ENCODE measurements around the gene UBTD1. TPM values are rescaled to one million over a fixed set of nuclear protein-coding genes. Genes with fewer than 3 reads are reported as not detected.

UBTD1 gene
- total and polyA plus RNA-seq, 3 donors from 2014 or later, result 74.1 to 143 (median 111) TPM

- intact Hi-C loops (cut with DNase I; ENCODE audit: low total_unique reads), result loop anchor here (10.0 kb wide), 1 partner anchor 82 kb away; no protein-coding TSS in a partner anchor
- Histone ChIP-seq H3K4me1 (peaks cover 53% of the 10 kb centered on the region), H3K27ac (no peak overlapping the region), H3K36me3 (ENCODE audit: low read depth, missing control alignments) (no peaks in the 10 kb centered on the region), H3K4me3 (no peak overlapping the region), H3K9me3 (no peaks in the 10 kb centered on the region), H3K27me3 (no peaks in the 10 kb centered on the region)
- DNase-seq, result no peak
- WGBS, 2 donors, result 73 to 84% methylated on average over 18 of the region's 18 CpGs
- TF ChIP-seq POLR2A (IDR thresholded peaks at IDR 0.05), result no peak
- TF ChIP-seq, protein P1, sequence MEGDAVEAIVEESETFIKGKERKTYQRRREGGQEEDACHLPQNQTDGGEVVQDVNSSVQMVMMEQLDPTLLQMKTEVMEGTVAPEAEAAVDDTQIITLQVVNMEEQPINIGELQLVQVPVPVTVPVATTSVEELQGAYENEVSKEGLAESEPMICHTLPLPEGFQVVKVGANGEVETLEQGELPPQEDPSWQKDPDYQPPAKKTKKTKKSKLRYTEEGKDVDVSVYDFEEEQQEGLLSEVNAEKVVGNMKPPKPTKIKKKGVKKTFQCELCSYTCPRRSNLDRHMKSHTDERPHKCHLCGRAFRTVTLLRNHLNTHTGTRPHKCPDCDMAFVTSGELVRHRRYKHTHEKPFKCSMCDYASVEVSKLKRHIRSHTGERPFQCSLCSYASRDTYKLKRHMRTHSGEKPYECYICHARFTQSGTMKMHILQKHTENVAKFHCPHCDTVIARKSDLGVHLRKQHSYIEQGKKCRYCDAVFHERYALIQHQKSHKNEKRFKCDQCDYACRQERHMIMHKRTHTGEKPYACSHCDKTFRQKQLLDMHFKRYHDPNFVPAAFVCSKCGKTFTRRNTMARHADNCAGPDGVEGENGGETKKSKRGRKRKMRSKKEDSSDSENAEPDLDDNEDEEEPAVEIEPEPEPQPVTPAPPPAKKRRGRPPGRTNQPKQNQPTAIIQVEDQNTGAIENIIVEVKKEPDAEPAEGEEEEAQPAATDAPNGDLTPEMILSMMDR (IDR thresholded peaks at IDR 0.05), result no peak
Observed at GRCh38 chr10:97546456-97547270, 47.9 kb downstream of the UBTD1 start.

DNA sequence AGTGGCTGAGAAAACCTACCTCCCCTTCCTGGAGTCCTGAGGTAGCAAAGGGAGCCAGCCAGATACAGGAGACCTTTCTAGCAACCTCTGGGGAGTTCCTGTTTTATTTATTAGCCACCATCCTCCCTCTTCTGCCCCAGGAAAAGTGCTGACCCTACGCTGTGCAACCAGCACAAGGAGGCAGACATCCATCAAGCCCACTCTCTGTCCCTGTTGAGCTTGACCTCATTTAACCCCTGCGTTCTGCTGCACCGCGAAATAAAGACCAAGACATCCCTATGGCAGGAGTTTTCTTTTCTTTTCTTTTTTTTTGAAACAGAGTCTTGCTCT, 48.5 kb downstream of the UBTD1 start:
- peaks cover 48% of the 10 kb centered on the region for H3K4me1 ChIP-seq
- TF ChIP-seq, protein P1 (IDR thresholded peaks at IDR 0.05), result no peak
- no peak for TF ChIP-seq POLR2A (IDR thresholded peaks at IDR 0.05)
- no peak overlapping the region for H3K4me3 ChIP-seq
- no peaks in the 10 kb centered on the region for H3K27me3 ChIP-seq
- intact Hi-C loops (cut with DNase I; ENCODE audit: low total_unique reads), result loop anchor here (10.0 kb wide), 1 partner anchor 82 kb away; no protein-coding TSS in a partner anchor
- no peaks in the 10 kb centered on the region for H3K9me3 ChIP-seq
- 40 to 79% methylated on average over 4 of the region's 4 CpGs for WGBS, 2 donors
- no peak for DNase-seq
- H3K36me3 ChIP-seq (ENCODE audit: low read depth, missing control alignments), result no peaks in the 10 kb centered on the region
- H3K27ac ChIP-seq, result no peak overlapping the region

DNA sequence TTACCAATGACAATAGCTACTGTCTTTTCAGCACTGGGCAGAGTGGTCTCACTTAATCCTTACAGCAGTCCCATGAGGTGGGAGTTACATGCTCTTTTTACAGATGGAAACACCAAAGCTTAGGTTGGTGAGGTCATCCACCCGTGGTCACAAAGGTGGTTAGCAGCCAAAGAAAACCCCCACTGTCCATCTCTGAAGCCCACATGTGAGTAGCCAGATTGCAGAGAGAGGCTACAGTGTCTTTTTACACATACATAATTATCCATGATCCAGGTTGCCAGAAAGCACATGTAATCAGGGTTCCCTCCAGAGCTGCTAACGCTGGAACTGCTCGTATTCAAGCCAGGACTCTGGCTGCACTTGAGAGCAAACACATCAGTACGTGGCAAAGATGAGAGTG, 49.2 kb downstream of the UBTD1 start:
- no peak for DNase-seq
- no peak for TF ChIP-seq POLR2A (IDR thresholded peaks at IDR 0.05)
- TF ChIP-seq, protein P1 (IDR thresholded peaks at IDR 0.05), result no peak
- H3K27me3 ChIP-seq, result no peaks in the 10 kb centered on the region
- 45 to 53% methylated on average over 4 of the region's 4 CpGs for WGBS, 2 donors
- peaks cover 41% of the 10 kb centered on the region for H3K4me1 ChIP-seq
- no peaks in the 10 kb centered on the region for H3K9me3 ChIP-seq
- intact Hi-C loops (cut with DNase I; ENCODE audit: low total_unique reads), result loop anchor here (10.0 kb wide), 1 partner anchor 83 kb away; no protein-coding TSS in a partner anchor
- no peaks in the 10 kb centered on the region for H3K36me3 ChIP-seq (ENCODE audit: low read depth, missing control alignments)
- no peak overlapping the region for H3K27ac ChIP-seq
- H3K4me3 ChIP-seq, result no peak overlapping the region

DNA sequence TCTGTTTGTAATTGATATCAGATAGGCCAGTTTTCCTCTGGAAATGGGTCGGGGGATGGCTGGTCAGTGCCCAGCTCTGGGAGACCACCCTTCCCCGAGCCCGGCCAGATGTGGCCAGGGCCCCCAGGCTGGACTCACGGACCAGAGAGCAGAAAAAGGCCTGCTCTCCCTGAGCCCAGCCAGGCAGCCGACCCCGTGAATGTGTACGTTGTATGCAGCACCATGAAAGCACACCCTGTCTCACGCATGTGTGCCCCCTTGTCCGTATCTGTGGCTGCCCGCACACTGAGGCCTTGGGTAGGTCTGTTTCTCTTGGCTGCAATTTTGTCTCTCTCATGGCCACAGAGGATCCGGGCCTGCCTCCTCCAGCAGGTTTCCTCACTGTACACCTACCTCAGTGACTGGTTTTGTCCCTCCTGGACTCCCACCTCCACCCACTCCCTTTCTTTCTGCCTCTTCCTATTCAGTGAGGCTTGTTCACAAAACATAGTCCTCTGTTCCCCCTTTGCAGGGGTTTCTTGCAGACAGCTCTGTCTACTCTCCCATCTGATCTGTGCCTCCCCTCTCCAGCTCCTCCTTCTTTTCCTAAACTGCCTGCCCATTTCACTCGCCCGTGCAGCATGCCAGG, 50.2 kb downstream of the UBTD1 start:
- intact Hi-C loops (cut with DNase I; ENCODE audit: low total_unique reads), result loop anchor here (10.0 kb wide), 1 partner anchor 84 kb away; no protein-coding TSS in a partner anchor
- H3K27ac ChIP-seq, result peak overlapping the region in 1 of 2 donors; percentile 83
- DNase-seq, result no peak
- WGBS, 2 donors, result 65 to 75% methylated on average over 13 of the region's 13 CpGs
- no peaks in the 10 kb centered on the region for H3K36me3 ChIP-seq (ENCODE audit: low read depth, missing control alignments)
- no peak overlapping the region for H3K4me3 ChIP-seq
- H3K4me1 ChIP-seq, result peaks cover 43% of the 10 kb centered on the region
- TF ChIP-seq, protein P1 (IDR thresholded peaks at IDR 0.05), result no peak
- no peak for TF ChIP-seq POLR2A (IDR thresholded peaks at IDR 0.05)
- H3K27me3 ChIP-seq, result no peaks in the 10 kb centered on the region
- no peaks in the 10 kb centered on the region for H3K9me3 ChIP-seq
